ENCODE data around the gene TMEM167B. TPM values are rescaled to one million over a fixed set of nuclear protein-coding genes. Genes with fewer than 3 reads are reported as not detected.

The TMEM167B gene
- total RNA-seq, 1 experiment from 2014 or later: 23.6 TPM

- H3K27me3 ChIP-seq (ENCODE audit: insufficient read depth, low read depth): no peaks in the 10 kb centered on the region
- H3K9me2 ChIP-seq (ENCODE audit: insufficient read depth): no peaks in the 10 kb centered on the region
- peaks cover 59% of the 10 kb centered on the region for H3F3A ChIP-seq (ENCODE audit: insufficient read depth, low read depth)
- intact Hi-C loops (cut with micrococcal nuclease; ENCODE audit: unreplicated experiment): loop anchor here (1.0 kb wide), 3 partner anchors 9 to 299 kb away; partner anchors contain the start of gene CLCC1
- TSS peak; percentile 64 for BruUV-seq (replicated peaks)
- H3K79me2 ChIP-seq (ENCODE audit: low read depth): peaks cover 23% of the 10 kb centered on the region
- peak; percentile 95 to 97 for DNase-seq
- H4K20me1 ChIP-seq (ENCODE audit: insufficient read depth): peaks cover 26% of the 10 kb centered on the region
- H3K9me3 ChIP-seq (ENCODE audit: insufficient read depth, low read depth): no peaks in the 10 kb centered on the region
- H3K4me1 ChIP-seq (replicated peaks; ENCODE audit: insufficient read depth): peaks cover 35% of the 10 kb centered on the region
- CTCF ChIA-PET: interaction anchor here (0.6 to 1.7 kb wide), 14 partner anchors 10 to 913 kb away, joined by 3 to 11 read pairs (median 4); partner anchors contain the start of genes TAF13, TMEM167B and WDR47
- H3K27ac ChIP-seq: peak overlapping the region; percentile 84
- peak overlapping the region; percentile 86 for H2AFZ ChIP-seq
- TF ChIP-seq CTCF (conservative IDR thresholded peaks at IDR 0.05) (peak; percentile 93), EZH2 (IDR thresholded peaks at IDR 0.05; ENCODE audit: low read depth) (no peak)
- H3K36me3 ChIP-seq (ENCODE audit: low read depth): peaks cover 20% of the 10 kb centered on the region
- peak overlapping the region; percentile 99 for H3K4me3 ChIP-seq
- POLR2A ChIA-PET (ENCODE audit: unreplicated experiment): interaction anchor here (0.5 to 0.8 kb wide), 9 partner anchors 10 to 96 kb away, joined by 3 to 20 read pairs (median 5); partner anchors contain the start of genes TMEM167B and WDR47
- H3K4me2 ChIP-seq: peak overlapping the region; percentile 91
Observed at GRCh38 chr1:109099938-109100773, 9.6 kb downstream of the TMEM167B start.

- peaks cover 23% of the 10 kb centered on the region for H3K79me2 ChIP-seq (ENCODE audit: low read depth)
- H3K27me3 ChIP-seq (ENCODE audit: insufficient read depth, low read depth): no peaks in the 10 kb centered on the region
- ChIA-PET POLR2A (ENCODE audit: unreplicated experiment) (interaction anchor here (0.6 to 0.7 kb wide), 2 partner anchors 456 to 904 kb away, joined by 4 to 6 read pairs; no protein-coding TSS in a partner anchor), CTCF (no interaction called here)
- H3K4me2 ChIP-seq: no peak overlapping the region
- H3K4me3 ChIP-seq: no peak overlapping the region
- H3F3A ChIP-seq (ENCODE audit: insufficient read depth, low read depth): peaks cover 44% of the 10 kb centered on the region
- peak in 1 of 2 experiments; percentile 59 for DNase-seq
- peak overlapping the region; percentile 6; the same call in 1 of the 2 replicates for H3K27ac ChIP-seq
- no peaks in the 10 kb centered on the region for H3K9me3 ChIP-seq (ENCODE audit: insufficient read depth, low read depth)
- TF ChIP-seq CTCF (conservative IDR thresholded peaks at IDR 0.05) (no peak), EZH2 (IDR thresholded peaks at IDR 0.05; ENCODE audit: low read depth) (no peak)
- BruUV-seq (replicated peaks): no TSS peak
- no peaks in the 10 kb centered on the region for H3K9me2 ChIP-seq (ENCODE audit: insufficient read depth)
- intact Hi-C loops (cut with micrococcal nuclease; ENCODE audit: unreplicated experiment): no loop called here
- H4K20me1 ChIP-seq (ENCODE audit: insufficient read depth): peaks cover 26% of the 10 kb centered on the region
- H2AFZ ChIP-seq: no peak overlapping the region
- peaks cover 17% of the 10 kb centered on the region for H3K36me3 ChIP-seq (ENCODE audit: low read depth)
- peaks cover 13% of the 10 kb centered on the region for H3K4me1 ChIP-seq (replicated peaks; ENCODE audit: insufficient read depth)
Observed at GRCh38 chr1:109104364-109105151, 14.0 kb downstream of the TMEM167B start.

- CTCF ChIA-PET: no interaction called here
Observed at GRCh38 chr1:109105881-109106280, 15.3 kb downstream of the TMEM167B start.

More at GRCh38 chr1:109105881-109106280, 15.3 kb downstream of the TMEM167B start:
- intact Hi-C loops (cut with micrococcal nuclease; ENCODE audit: unreplicated experiment): no loop called here
- Histone ChIP-seq H3K9me2 (ENCODE audit: insufficient read depth) (no peaks in the 10 kb centered on the region), H3K27ac (no peak overlapping the region), H3K36me3 (ENCODE audit: low read depth) (peaks cover 17% of the 10 kb centered on the region), H3K9me3 (ENCODE audit: insufficient read depth, low read depth) (no peaks in the 10 kb centered on the region), H3K4me1 (replicated peaks; ENCODE audit: insufficient read depth) (peaks cover 12% of the 10 kb centered on the region), H3K4me2 (no peak overlapping the region), H3K79me2 (ENCODE audit: low read depth) (peaks cover 14% of the 10 kb centered on the region), H3F3A (ENCODE audit: insufficient read depth, low read depth) (peaks cover 41% of the 10 kb centered on the region), H3K27me3 (ENCODE audit: insufficient read depth, low read depth) (no peaks in the 10 kb centered on the region), H4K20me1 (ENCODE audit: insufficient read depth) (peaks cover 23% of the 10 kb centered on the region), H3K4me3 (no peak overlapping the region), H2AFZ (no peak overlapping the region)
- BruUV-seq (replicated peaks): no TSS peak
- peak in 1 of 2 experiments; percentile 31 for DNase-seq
- TF ChIP-seq EZH2 (IDR thresholded peaks at IDR 0.05; ENCODE audit: low read depth) (no peak), CTCF (conservative IDR thresholded peaks at IDR 0.05) (no peak)
- POLR2A ChIA-PET (ENCODE audit: unreplicated experiment): no interaction called here

All from PC-9 (cell line).